Upper lobe of right lung (tissue), 1 donor: ENCODE measurements around the gene PJA2. TPM values are rescaled to one million over a fixed set of nuclear protein-coding genes. Genes with fewer than 3 reads are reported as not detected.

Source experiments
- ATAC-seq: fragments of 200-7000 bp; cut with Tn5 transposase; one replicate; pipeline ENCODE4 v1.9.1; 2020; ENCODE audit warnings: mild to moderate bottlenecking, moderate library complexity
- DNase-seq: peaks from one replicate; pipeline ENCODE4 v3.0.0-alpha.2; 2020
- H3K27ac ChIP-seq: fragments of 200-600 bp; one replicate; pipeline ENCODE4 v1.8.0; 2022
- H3K27me3 ChIP-seq: fragments of 200-600 bp; one replicate; pipeline ENCODE4 v1.8.0; 2022; ENCODE audit warnings: mild to moderate bottlenecking
- H3K36me3 ChIP-seq: fragments of 200-600 bp; one replicate; pipeline ENCODE4 v1.8.0; 2022
- H3K4me1 ChIP-seq: fragments of 200-600 bp; one replicate; pipeline ENCODE4 v1.8.0; 2022
- H3K4me3 ChIP-seq: fragments of 200-600 bp; one replicate; pipeline ENCODE4 v1.8.0; 2022; ENCODE audit warnings: mild to moderate bottlenecking
- H3K9me3 ChIP-seq: fragments of 200-600 bp; one replicate; pipeline ENCODE4 v1.8.0; 2022
- intact Hi-C: fragments of 100-400 bp; cut with DNase I; formaldehyde crosslinking; loops from one replicate; pipeline ENCODE4 v1.11.0; 2022
- total RNA-seq: library from RNA; stranded (reverse); fragmentation: NEBNext Ultra II Directional; extraction: Animal tissue kit (Norgen Biotek cat#: 25700); gene quantifications from one replicate; pipeline ENCODE4 v1.2.1, GENCODE V29; 2021
- TF ChIP-seq, protein P1 (sequence below): fragments of 200-600 bp; IDR thresholded peaks from one replicate; pipeline ENCODE4 v1.8.0; 2022; ENCODE audit warnings: antibody characterized with exemption
- donor health status: DM: no; HTN: yes; CAD: no; lungs with severe emphysema.

PJA2 gene
- total RNA-seq, 1 donor from 2014 or later, result 93.9 TPM

DNA sequence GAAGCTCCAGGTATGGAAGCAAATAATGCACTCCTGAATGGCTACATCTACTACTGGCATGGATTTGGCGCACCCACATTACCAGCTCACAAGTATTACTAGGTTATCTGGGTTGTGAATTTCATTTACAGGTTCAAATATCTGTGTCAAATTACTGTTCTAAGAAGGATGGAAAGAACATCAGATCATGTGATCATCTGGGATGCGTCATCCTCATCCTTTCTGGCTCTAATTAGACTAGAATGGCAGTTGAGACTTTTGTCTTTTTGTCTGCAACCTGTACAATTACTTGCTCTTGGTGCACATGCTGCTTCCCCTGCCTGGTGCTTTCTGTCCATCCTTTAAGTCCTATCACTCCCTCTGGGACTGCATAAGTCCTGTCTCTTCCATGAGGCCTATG is 64.1 kb downstream of the PJA2 start:
- Histone ChIP-seq H3K4me1 (no peaks in the 10 kb centered on the region), H3K4me3 (no peak overlapping the region), H3K36me3 (peaks cover 59% of the 10 kb centered on the region), H3K27ac (no peak overlapping the region), H3K27me3 (no peaks in the 10 kb centered on the region), H3K9me3 (no peaks in the 10 kb centered on the region)
- ATAC-seq, result no peak
- TF ChIP-seq, protein P1, sequence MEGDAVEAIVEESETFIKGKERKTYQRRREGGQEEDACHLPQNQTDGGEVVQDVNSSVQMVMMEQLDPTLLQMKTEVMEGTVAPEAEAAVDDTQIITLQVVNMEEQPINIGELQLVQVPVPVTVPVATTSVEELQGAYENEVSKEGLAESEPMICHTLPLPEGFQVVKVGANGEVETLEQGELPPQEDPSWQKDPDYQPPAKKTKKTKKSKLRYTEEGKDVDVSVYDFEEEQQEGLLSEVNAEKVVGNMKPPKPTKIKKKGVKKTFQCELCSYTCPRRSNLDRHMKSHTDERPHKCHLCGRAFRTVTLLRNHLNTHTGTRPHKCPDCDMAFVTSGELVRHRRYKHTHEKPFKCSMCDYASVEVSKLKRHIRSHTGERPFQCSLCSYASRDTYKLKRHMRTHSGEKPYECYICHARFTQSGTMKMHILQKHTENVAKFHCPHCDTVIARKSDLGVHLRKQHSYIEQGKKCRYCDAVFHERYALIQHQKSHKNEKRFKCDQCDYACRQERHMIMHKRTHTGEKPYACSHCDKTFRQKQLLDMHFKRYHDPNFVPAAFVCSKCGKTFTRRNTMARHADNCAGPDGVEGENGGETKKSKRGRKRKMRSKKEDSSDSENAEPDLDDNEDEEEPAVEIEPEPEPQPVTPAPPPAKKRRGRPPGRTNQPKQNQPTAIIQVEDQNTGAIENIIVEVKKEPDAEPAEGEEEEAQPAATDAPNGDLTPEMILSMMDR, result no peak
- intact Hi-C loops, result no loop called here
- DNase-seq, result no peak

DNA sequence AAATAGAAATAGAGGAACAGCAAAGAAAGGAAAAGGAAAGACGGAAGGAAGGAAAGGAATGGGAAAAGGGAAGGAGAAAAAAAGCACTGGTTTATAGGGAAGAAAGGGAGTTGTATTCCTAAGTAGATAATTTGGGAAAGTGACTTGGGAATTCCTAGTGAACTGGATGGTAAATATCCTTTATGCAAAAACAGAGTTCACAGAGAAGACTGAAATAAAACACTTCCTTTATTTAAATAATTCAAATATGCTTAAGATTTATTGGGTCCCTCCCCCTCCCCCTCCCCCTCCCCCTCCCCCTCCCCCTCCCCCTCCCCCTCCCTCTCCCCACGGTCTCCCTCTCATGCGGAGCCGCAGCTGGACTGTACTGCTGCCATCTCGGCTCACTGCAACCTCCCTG is 69.4 kb downstream of the PJA2 start:
- H3K4me3 ChIP-seq, result no peak overlapping the region
- ATAC-seq (no peak), DNase-seq (no peak)
- TF ChIP-seq, protein P1, result no peak
- intact Hi-C loops, result no loop called here
- no peaks in the 10 kb centered on the region for H3K9me3 ChIP-seq
- no peak overlapping the region for H3K27ac ChIP-seq
- no peaks in the 10 kb centered on the region for H3K4me1 ChIP-seq
- no peaks in the 10 kb centered on the region for H3K27me3 ChIP-seq
- H3K36me3 ChIP-seq, result peaks cover 46% of the 10 kb centered on the region

DNA sequence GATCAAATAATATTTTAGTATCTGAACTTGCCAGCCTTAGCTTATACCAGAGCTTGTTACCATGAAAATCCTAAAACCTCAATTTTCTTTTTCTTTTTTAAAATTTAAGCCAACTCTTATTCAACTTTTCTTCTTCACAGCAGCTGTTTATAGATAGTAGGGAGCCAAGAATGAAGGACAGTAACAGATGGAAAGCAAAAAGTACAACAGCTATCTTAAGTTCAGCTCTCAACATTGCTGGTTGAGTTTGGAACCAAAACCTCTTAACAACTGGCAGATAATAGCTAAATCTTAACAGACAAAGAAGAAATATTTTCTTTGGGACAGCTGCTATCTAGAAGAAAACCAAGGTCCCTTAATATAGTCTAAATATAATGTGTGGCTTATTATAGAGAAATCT is 74.7 kb downstream of the PJA2 start:
- H3K9me3 ChIP-seq, result no peaks in the 10 kb centered on the region
- H3K4me1 ChIP-seq, result no peaks in the 10 kb centered on the region
- intact Hi-C loops, result no loop called here
- DNase-seq (no peak), ATAC-seq (no peak)
- peaks cover 41% of the 10 kb centered on the region for H3K36me3 ChIP-seq
- H3K27me3 ChIP-seq, result no peaks in the 10 kb centered on the region
- no peak overlapping the region for H3K27ac ChIP-seq
- H3K4me3 ChIP-seq, result no peak overlapping the region
- TF ChIP-seq, protein P1, result no peak

DNA sequence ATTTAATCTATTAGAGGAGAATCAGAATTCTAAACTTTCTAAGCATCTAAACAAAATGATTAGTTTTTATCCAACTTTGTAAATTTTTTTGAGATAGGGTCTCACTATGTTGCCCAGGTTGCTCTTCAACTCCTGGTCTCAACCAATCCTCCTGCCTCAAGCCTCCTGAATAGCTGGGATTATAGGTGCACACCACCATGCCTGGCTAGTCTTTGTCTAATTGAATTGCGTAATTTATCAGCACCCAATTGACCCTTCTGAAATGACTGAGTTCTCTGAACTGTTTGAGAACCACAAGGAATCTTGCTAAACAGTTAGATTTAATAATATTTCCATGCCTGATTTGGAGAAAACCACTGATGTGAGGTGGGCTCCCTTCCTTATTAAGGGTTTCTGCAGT is 75.7 kb downstream of the PJA2 start:
- ATAC-seq (no peak), DNase-seq (no peak)
- H3K4me1 ChIP-seq, result no peaks in the 10 kb centered on the region
- no peak overlapping the region for H3K27ac ChIP-seq
- intact Hi-C loops, result no loop called here
- no peaks in the 10 kb centered on the region for H3K27me3 ChIP-seq
- no peak overlapping the region for H3K4me3 ChIP-seq
- H3K36me3 ChIP-seq, result peaks cover 50% of the 10 kb centered on the region
- TF ChIP-seq, protein P1, result no peak
- H3K9me3 ChIP-seq, result no peaks in the 10 kb centered on the region

DNA sequence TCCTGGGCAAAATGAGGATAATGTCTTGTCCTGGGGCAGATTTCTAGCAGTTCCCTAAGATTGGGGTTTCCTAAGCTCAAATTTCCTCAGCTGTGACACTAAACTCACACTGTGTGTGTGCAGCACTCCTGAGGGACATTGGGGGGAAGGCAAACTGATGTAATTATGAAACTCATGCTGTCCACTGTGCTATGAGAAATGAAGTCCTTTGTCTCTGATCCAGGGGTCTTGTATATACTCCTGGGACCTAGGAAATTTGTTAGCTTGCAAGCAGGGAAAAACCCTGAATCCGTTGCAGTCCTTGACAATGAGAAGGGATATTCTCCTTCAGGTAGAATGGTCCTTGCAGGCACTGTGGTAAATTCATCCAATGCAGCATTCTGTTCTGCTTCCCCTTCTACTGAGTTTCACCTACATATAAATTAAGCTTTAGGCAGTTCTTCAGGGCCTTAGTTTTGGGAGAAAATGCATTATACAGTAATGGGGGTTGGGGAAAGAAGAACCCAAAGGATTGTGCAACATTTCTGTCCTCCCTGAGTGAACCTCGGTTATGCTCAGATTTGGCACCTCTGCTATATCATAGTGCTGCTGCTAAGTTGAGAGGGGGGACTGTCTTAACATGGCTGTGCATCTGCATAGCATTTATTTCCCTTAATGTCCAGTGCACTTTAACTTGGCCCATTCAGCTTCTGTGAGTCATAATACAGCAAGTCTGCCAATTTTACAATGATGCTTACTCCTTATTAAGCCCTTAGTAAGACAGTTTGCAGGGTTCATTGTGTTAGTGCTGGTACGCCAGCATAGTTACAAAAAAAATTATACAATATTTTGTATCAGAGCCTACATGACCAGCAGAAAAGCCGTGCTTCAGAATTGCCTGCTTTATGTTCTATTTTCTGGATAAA is 80.2 kb downstream of the PJA2 start:
- H3K27ac ChIP-seq, result no peak overlapping the region
- TF ChIP-seq, protein P1, result no peak
- DNase-seq, result no peak

More for the DNA sequence above, 80.2 kb downstream of the PJA2 start:
- no peak overlapping the region for H3K4me3 ChIP-seq
- H3K27me3 ChIP-seq, result no peaks in the 10 kb centered on the region
- intact Hi-C loops, result no loop called here
- H3K4me1 ChIP-seq, result no peaks in the 10 kb centered on the region
- ATAC-seq, result no peak
- no peaks in the 10 kb centered on the region for H3K9me3 ChIP-seq
- H3K36me3 ChIP-seq, result peaks cover 21% of the 10 kb centered on the region
